ENCODE measurements around the gene PRELID2.
"Not testable (repeated sequence)": the region's sequence is repeated elsewhere in the genome, so short reads cannot be mapped to it uniquely, and the experiment has no call there.

The PRELID2 gene

GRCh38 chr5:145803112-145804004, 31.8 kb downstream of the PRELID2 start:
- TF ChIP-seq CTCF (conservative IDR thresholded peaks at IDR 0.05) = no peak
- H3K27ac ChIP-seq = no peak overlapping the region

- H3K27ac ChIP-seq = no peak overlapping the region
- no peak for TF ChIP-seq CTCF (conservative IDR thresholded peaks at IDR 0.05)
Measured at GRCh38 chr5:145801195-145801594, 33.9 kb downstream of the PRELID2 start.

GRCh38 chr5:145800181-145800580, 35.0 kb downstream of the PRELID2 start:
- TF ChIP-seq CTCF (conservative IDR thresholded peaks at IDR 0.05) = no peak
- H3K27ac ChIP-seq = no peak overlapping the region

- not testable (repeated sequence) for H3K27ac ChIP-seq
Measured at GRCh38 chr5:145798503-145798902, 36.6 kb downstream of the PRELID2 start.

- H3K27ac ChIP-seq = no peak overlapping the region
- TF ChIP-seq CTCF (conservative IDR thresholded peaks at IDR 0.05) = no peak
Measured at GRCh38 chr5:145797336-145797735, 37.8 kb downstream of the PRELID2 start.

- H3K27ac ChIP-seq = no peak overlapping the region
- no peak for TF ChIP-seq CTCF (conservative IDR thresholded peaks at IDR 0.05)
Measured at GRCh38 chr5:145796318-145796717, 38.8 kb downstream of the PRELID2 start.

GRCh38 chr5:145793574-145793973, 41.6 kb downstream of the PRELID2 start:
- H3K27ac ChIP-seq = no peak overlapping the region
- TF ChIP-seq CTCF (conservative IDR thresholded peaks at IDR 0.05) = no peak

GRCh38 chr5:145792840-145793239, 42.3 kb downstream of the PRELID2 start:
- H3K27ac ChIP-seq = no peak overlapping the region

More at GRCh38 chr5:145792840-145793239, 42.3 kb downstream of the PRELID2 start:
- TF ChIP-seq CTCF (conservative IDR thresholded peaks at IDR 0.05) = no peak

Data from VCaP (cell line).